ENCODE results near the gene ADAM20.

- TF ChIP-seq CTCF (IDR thresholded peaks at IDR 0.05; ENCODE audit: low read depth, low read length, missing input control) (no peak), MAX (IDR thresholded peaks at IDR 0.05) (no peak), JUND (IDR thresholded peaks at IDR 0.05) (no peak), RAD21 (IDR thresholded peaks at IDR 0.05) (no peak)
Observed at GRCh38 chr14:70525691-70526090, 9.1 kb downstream of the ADAM20 start.
